ENCODE results near the gene GTF2F2.

The GTF2F2 gene

DNA sequence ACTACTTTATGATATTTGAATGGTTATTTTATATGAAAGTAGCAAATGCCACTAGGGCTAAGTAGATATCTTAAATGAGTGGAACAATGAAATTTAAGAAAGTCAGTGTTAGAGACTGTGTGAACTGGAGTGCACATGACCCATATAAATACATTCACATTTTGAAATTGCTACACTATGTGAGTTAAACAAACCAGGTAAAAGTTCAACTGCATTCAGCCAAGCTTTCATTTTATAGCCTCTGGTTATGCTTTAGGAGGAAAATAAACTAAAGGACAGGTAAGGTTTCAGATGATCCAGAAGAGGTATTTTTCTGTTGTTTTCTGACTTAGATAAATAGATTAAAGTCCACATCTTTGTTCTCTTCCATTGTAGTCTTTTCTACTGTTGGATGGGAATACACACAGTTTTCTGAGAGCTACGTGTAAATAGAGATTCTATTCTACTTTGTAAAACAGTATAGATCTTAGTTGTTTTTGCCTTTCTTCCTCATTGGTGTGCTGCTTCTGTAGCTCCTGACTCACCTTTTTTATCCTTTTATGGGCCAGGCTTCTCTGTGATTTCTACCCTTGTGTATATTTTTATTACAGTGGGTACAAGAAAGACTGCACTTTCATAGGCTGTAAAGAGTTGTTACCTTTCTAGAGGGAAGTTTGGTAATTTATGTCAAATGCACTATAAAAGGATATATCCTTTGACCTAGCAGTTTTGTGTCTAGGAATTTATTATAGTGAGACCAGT is 135.1 kb downstream of the GTF2F2 start:
- DNase-seq, result no peak
- no peaks in the 10 kb centered on the region for H3K36me3 ChIP-seq (replicated peaks)
- H3K27ac ChIP-seq, result no peak overlapping the region
- H3K27me3 ChIP-seq (replicated peaks), result no peaks in the 10 kb centered on the region
- no peak overlapping the region for H3K4me3 ChIP-seq (ENCODE audit: low read depth, low read length)
- no peak for TF ChIP-seq CTCF (IDR thresholded peaks at IDR 0.05; ENCODE audit: low read depth, low read length, missing control alignments)
- in situ Hi-C loops (cut with HindIII; ENCODE audit: low pct_ligation_motif_present, low sequenced_read_pairs), result no loop called here

DNA sequence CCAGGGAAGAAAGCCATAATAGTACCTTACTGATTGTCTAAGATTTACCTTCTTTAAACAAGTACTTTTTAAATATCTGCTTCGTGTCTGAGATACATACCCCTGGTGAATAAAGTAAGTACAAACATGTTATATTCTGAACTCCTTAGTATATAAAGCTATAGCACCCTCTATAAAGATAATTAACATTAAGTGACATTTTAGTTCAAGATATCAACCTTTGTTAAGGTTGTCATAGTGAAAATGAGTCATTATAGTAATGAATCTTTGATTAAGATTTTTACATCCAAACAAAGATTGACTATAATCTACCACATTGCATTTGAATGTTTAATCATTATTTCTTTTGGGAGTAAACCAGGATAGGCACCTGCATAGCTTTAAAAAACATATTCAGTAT is 135.9 kb downstream of the GTF2F2 start:
- Histone ChIP-seq H3K36me3 (replicated peaks) (no peaks in the 10 kb centered on the region), H3K27me3 (replicated peaks) (no peaks in the 10 kb centered on the region), H3K27ac (no peak overlapping the region), H3K4me3 (ENCODE audit: low read depth, low read length) (no peak overlapping the region)
- no peak for TF ChIP-seq CTCF (IDR thresholded peaks at IDR 0.05; ENCODE audit: low read depth, low read length, missing control alignments)
- in situ Hi-C loops (cut with HindIII; ENCODE audit: low pct_ligation_motif_present, low sequenced_read_pairs), result no loop called here
- no peak for DNase-seq

- no peak for TF ChIP-seq CTCF (IDR thresholded peaks at IDR 0.05; ENCODE audit: low read depth, low read length, missing control alignments)
- no peak for DNase-seq
- in situ Hi-C loops (cut with HindIII; ENCODE audit: low pct_ligation_motif_present, low sequenced_read_pairs), result no loop called here
- H3K27me3 ChIP-seq (replicated peaks), result no peaks in the 10 kb centered on the region
- H3K27ac ChIP-seq, result no peak overlapping the region
- no peak overlapping the region for H3K4me3 ChIP-seq (ENCODE audit: low read depth, low read length)
- no peaks in the 10 kb centered on the region for H3K36me3 ChIP-seq (replicated peaks)
These were observed 137.5 kb downstream of the GTF2F2 start for GRCh38 chr13:45257638-45258333.

- H3K36me3 ChIP-seq (replicated peaks), result no peaks in the 10 kb centered on the region
- TF ChIP-seq CTCF (IDR thresholded peaks at IDR 0.05; ENCODE audit: low read depth, low read length, missing control alignments), result no peak
- H3K27me3 ChIP-seq (replicated peaks), result no peaks in the 10 kb centered on the region
- no peak overlapping the region for H3K4me3 ChIP-seq (ENCODE audit: low read depth, low read length)
- DNase-seq, result no peak
- H3K27ac ChIP-seq, result no peak overlapping the region
- in situ Hi-C loops (cut with HindIII; ENCODE audit: low pct_ligation_motif_present, low sequenced_read_pairs), result no loop called here
These were observed 138.0 kb downstream of the GTF2F2 start for GRCh38 chr13:45258334-45258675.

GRCh38 chr13:45267215-45267614 is 146.9 kb downstream of the GTF2F2 start:
- no peak for TF ChIP-seq CTCF (IDR thresholded peaks at IDR 0.05; ENCODE audit: low read depth, low read length, missing control alignments)
- H3K27ac ChIP-seq, result no peak overlapping the region
- H3K36me3 ChIP-seq (replicated peaks), result no peaks in the 10 kb centered on the region
- DNase-seq, result no peak
- in situ Hi-C loops (cut with HindIII; ENCODE audit: low pct_ligation_motif_present, low sequenced_read_pairs), result no loop called here
- H3K4me3 ChIP-seq (ENCODE audit: low read depth, low read length), result no peak overlapping the region
- H3K27me3 ChIP-seq (replicated peaks), result no peaks in the 10 kb centered on the region
